ENCODE measurements around the gene SGTA.

DNA sequence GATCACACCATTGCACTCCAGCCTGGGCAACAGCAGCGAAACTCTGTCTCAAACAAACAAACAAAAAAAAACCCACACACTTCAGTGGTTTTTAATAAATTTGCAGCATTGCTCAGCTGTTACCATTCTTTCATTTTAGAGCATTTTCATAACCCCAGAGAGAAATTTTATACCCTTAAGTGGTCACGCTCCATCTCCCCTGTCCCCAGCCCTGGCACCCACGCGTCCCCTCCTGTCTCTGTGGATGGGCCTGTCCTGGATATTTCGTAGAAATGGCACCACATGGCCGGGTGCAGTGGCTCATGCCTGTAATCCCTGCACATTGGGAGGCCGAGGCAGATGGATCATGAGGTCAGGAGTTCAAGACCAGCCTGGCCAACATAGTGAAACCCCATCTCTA lies 10.1 kb upstream of the SGTA start:
- TF ChIP-seq, protein P1, sequence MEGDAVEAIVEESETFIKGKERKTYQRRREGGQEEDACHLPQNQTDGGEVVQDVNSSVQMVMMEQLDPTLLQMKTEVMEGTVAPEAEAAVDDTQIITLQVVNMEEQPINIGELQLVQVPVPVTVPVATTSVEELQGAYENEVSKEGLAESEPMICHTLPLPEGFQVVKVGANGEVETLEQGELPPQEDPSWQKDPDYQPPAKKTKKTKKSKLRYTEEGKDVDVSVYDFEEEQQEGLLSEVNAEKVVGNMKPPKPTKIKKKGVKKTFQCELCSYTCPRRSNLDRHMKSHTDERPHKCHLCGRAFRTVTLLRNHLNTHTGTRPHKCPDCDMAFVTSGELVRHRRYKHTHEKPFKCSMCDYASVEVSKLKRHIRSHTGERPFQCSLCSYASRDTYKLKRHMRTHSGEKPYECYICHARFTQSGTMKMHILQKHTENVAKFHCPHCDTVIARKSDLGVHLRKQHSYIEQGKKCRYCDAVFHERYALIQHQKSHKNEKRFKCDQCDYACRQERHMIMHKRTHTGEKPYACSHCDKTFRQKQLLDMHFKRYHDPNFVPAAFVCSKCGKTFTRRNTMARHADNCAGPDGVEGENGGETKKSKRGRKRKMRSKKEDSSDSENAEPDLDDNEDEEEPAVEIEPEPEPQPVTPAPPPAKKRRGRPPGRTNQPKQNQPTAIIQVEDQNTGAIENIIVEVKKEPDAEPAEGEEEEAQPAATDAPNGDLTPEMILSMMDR (IDR thresholded peaks at IDR 0.05): no peak
- no peak for TF ChIP-seq POLR2A (IDR thresholded peaks at IDR 0.05)
- no peak for TF ChIP-seq EP300 (IDR thresholded peaks at IDR 0.05; ENCODE audit: low read depth)

All from transverse colon (tissue), 3 donors.